GM23338 (cell line): ENCODE measurements around the gene CMSS1. TPM values are rescaled to one million over a fixed set of nuclear protein-coding genes. Genes with fewer than 3 reads are reported as not detected.

ENCODE experiments used
- ATAC-seq: fragments of 200-7000 bp; cut with Tn5 transposase; 3 replicates; pipeline ENCODE4 v1.9.1; 2020
- DNase-seq: peaks from one replicate; pipeline ENCODE4 v3.0.0-alpha.2; 2015; ENCODE audit warnings: low spot score
- H2AFZ ChIP-seq: fragments of 200-600 bp; sonication (generic); 2 replicates; pipeline ENCODE4 v1.8.0; 2016; ENCODE audit warnings: antibody characterized with exemption, mild to moderate bottlenecking, moderate library complexity
- H3F3A ChIP-seq: fragments of 200-600 bp; sonication (generic); replicated peaks from 2 replicates; pipeline ENCODE4 v1.8.0; 2017; ENCODE audit warnings: antibody characterized with exemption, mixed run types, low read depth
- H3K27ac ChIP-seq: fragments of 200-600 bp; sonication (generic); 2 replicates; pipeline ENCODE4 v1.6.1; 2016; ENCODE audit warnings: low read depth
- H3K27me3 ChIP-seq: fragments of 200-600 bp; sonication (generic); 2 replicates; pipeline ENCODE4 v1.8.0; 2016; ENCODE audit warnings: mild to moderate bottlenecking, mixed run types, moderate library complexity; ENCODE audit not compliant: insufficient read depth
- H3K36me3 ChIP-seq: fragments of 200-600 bp; sonication (generic); 2 replicates; pipeline ENCODE4 v1.8.0; 2016; ENCODE audit warnings: mild to moderate bottlenecking; ENCODE audit not compliant: insufficient read depth
- H3K4me1 ChIP-seq: fragments of 200-600 bp; sonication (generic); 2 replicates; pipeline ENCODE4 v1.8.0; 2016; ENCODE audit warnings: mild to moderate bottlenecking, moderate library complexity; ENCODE audit not compliant: insufficient read depth
- H3K4me2 ChIP-seq: fragments of 200-600 bp; sonication (generic); 2 replicates; pipeline ENCODE4 v1.7.1; 2017; ENCODE audit warnings: mixed run types
- H3K4me3 ChIP-seq: fragments of 200-600 bp; sonication (generic); 2 replicates; pipeline ENCODE4 v1.6.1; 2016; ENCODE audit warnings: mixed run types
- H3K79me2 ChIP-seq: fragments of 200-600 bp; sonication (generic); replicated peaks from 2 replicates; pipeline ENCODE4 v1.8.0; 2017; ENCODE audit warnings: mild to moderate bottlenecking; ENCODE audit not compliant: insufficient read depth
- H3K9me2 ChIP-seq: fragments of 200-600 bp; sonication (generic); 2 replicates; pipeline ENCODE4 v1.8.0; 2017; ENCODE audit not compliant: insufficient read depth
- H4K20me1 ChIP-seq: fragments of 200-600 bp; sonication (generic); replicated peaks from 2 replicates; pipeline ENCODE4 v1.8.0; 2017; ENCODE audit warnings: mild to moderate bottlenecking; ENCODE audit not compliant: insufficient read depth
- H3K27ac Mint-ChIP-seq: 2 replicates; pipeline ENCODE4 v1.8.0; 2020; ENCODE audit warnings: inconsistent platforms, mild to moderate bottlenecking, moderate library complexity, mixed read lengths
- H3K27me3 Mint-ChIP-seq: 3 replicates; pipeline ENCODE4 v1.8.0; 2022; ENCODE audit warnings: low read depth, mild to moderate bottlenecking, moderate library complexity, mixed read lengths, inconsistent platforms; ENCODE audit not compliant: insufficient read depth, poor library complexity
- H3K36me3 Mint-ChIP-seq: 3 replicates; pipeline ENCODE4 v1.8.0; 2021; ENCODE audit warnings: low read depth, mild to moderate bottlenecking, inconsistent platforms, moderate library complexity, mixed read lengths
- H3K4me1 Mint-ChIP-seq: 3 replicates; pipeline ENCODE4 v1.8.0; 2020; ENCODE audit warnings: mild to moderate bottlenecking, inconsistent platforms, mixed read lengths
- H3K4me3 Mint-ChIP-seq: 3 replicates; pipeline ENCODE4 v1.8.0; 2021; ENCODE audit warnings: moderate library complexity, mild to moderate bottlenecking, inconsistent platforms, mixed read lengths
- H3K9me3 Mint-ChIP-seq: 3 replicates; pipeline ENCODE4 v1.8.0; 2020; ENCODE audit warnings: moderate library complexity, mild to moderate bottlenecking, inconsistent platforms, mixed read lengths
- CREB1 ChIP-seq: fragments of 250-450 bp; sonication (Bioruptor Pico); IDR thresholded peaks from 2 replicates; pipeline ENCODE4 v1.5.0; 2020; ENCODE audit warnings: low read depth, mild to moderate bottlenecking, moderate library complexity
- EZH2phosphoT487 ChIP-seq: fragments of 200-600 bp; sonication (generic); IDR thresholded peaks from one replicate; pipeline ENCODE4 v1.8.1; 2018; ENCODE audit warnings: antibody characterized with exemption; ENCODE audit not compliant: unreplicated experiment
- POLR2AphosphoS5 ChIP-seq: IDR thresholded peaks from 2 replicates; pipeline ENCODE4 v1.6.1; 2016; ENCODE audit warnings: antibody characterized with exemption, low read depth
- ZNF331 ChIP-seq: fragments of 250-450 bp; sonication (Bioruptor Pico); IDR thresholded peaks from 2 replicates; pipeline ENCODE4 v1.5.0; 2020; ENCODE audit warnings: low read depth, mild to moderate bottlenecking, moderate library complexity
- polyA plus RNA-seq: library from polyadenylated mRNA; unstranded; fragments of >200 nt; fragmentation: Nextera tagmentation; extraction: Ambion mirVana; gene quantifications from 2 replicates; pipeline ENCODE4 v1.2.1, GENCODE V29; 2016
- total RNA-seq: library from RNA; depleted of rRNA; stranded (reverse); fragments of >200 nt; shearing (Covaris generic); gene quantifications from 2 replicates; pipeline ENCODE4 v1.2.3, GENCODE V29; 2014
- TF ChIP-seq, protein P1 (sequence below): IDR thresholded peaks from one replicate; pipeline ENCODE4 v1.6.1; 2018; ENCODE audit warnings: antibody characterized with exemption; ENCODE audit not compliant: unreplicated experiment
- TF ChIP-seq, protein P2 (sequence below): fragments of 250-450 bp; sonication (Bioruptor Pico); IDR thresholded peaks from 2 replicates; pipeline ENCODE4 v1.5.0; 2020; ENCODE audit warnings: mild to moderate bottlenecking, moderate library complexity

Gene CMSS1
- total and polyA plus RNA-seq, 2 experiments from 2014 or later: 39.4 to 187 TPM

DNA sequence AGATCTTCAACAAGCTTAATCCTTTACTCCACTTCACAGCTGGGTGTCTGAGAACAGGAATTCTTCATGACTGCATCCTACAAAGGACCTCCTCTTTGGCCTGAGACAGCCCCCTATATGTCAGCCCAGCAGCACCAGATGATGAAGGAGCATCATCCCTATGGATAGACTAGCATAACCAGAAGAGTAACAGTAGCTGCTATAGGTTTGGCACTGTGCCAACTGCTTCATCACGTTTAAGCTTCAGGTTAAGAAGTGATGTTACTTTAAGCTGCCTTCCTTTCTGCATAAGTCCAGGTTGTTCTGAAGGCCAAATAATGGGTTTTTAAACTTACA lies 50.6 kb downstream of the CMSS1 start:
- Mint-ChIP-seq H3K36me3 (no peaks in the 10 kb centered on the region), H3K4me3 (no peak overlapping the region), H3K9me3 (no peaks in the 10 kb centered on the region), H3K27me3 (peaks cover 11% of the 10 kb centered on the region), H3K27ac (no peak overlapping the region), H3K4me1 (peaks cover 25% of the 10 kb centered on the region; the same call in 2 of the 3 replicates)
- peaks cover 45% of the 10 kb centered on the region for H4K20me1 ChIP-seq
- H3K4me3 ChIP-seq: no peak overlapping the region
- TF ChIP-seq CREB1 (CRISPR knock-in tag) (no peak), EZH2phosphoT487 (no peak), POLR2AphosphoS5 (no peak), ZNF331 (CRISPR knock-in tag) (no peak)
- TF ChIP-seq, protein P1, sequence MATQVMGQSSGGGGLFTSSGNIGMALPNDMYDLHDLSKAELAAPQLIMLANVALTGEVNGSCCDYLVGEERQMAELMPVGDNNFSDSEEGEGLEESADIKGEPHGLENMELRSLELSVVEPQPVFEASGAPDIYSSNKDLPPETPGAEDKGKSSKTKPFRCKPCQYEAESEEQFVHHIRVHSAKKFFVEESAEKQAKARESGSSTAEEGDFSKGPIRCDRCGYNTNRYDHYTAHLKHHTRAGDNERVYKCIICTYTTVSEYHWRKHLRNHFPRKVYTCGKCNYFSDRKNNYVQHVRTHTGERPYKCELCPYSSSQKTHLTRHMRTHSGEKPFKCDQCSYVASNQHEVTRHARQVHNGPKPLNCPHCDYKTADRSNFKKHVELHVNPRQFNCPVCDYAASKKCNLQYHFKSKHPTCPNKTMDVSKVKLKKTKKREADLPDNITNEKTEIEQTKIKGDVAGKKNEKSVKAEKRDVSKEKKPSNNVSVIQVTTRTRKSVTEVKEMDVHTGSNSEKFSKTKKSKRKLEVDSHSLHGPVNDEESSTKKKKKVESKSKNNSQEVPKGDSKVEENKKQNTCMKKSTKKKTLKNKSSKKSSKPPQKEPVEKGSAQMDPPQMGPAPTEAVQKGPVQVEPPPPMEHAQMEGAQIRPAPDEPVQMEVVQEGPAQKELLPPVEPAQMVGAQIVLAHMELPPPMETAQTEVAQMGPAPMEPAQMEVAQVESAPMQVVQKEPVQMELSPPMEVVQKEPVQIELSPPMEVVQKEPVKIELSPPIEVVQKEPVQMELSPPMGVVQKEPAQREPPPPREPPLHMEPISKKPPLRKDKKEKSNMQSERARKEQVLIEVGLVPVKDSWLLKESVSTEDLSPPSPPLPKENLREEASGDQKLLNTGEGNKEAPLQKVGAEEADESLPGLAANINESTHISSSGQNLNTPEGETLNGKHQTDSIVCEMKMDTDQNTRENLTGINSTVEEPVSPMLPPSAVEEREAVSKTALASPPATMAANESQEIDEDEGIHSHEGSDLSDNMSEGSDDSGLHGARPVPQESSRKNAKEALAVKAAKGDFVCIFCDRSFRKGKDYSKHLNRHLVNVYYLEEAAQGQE: no peak
- TF ChIP-seq, protein P2, sequence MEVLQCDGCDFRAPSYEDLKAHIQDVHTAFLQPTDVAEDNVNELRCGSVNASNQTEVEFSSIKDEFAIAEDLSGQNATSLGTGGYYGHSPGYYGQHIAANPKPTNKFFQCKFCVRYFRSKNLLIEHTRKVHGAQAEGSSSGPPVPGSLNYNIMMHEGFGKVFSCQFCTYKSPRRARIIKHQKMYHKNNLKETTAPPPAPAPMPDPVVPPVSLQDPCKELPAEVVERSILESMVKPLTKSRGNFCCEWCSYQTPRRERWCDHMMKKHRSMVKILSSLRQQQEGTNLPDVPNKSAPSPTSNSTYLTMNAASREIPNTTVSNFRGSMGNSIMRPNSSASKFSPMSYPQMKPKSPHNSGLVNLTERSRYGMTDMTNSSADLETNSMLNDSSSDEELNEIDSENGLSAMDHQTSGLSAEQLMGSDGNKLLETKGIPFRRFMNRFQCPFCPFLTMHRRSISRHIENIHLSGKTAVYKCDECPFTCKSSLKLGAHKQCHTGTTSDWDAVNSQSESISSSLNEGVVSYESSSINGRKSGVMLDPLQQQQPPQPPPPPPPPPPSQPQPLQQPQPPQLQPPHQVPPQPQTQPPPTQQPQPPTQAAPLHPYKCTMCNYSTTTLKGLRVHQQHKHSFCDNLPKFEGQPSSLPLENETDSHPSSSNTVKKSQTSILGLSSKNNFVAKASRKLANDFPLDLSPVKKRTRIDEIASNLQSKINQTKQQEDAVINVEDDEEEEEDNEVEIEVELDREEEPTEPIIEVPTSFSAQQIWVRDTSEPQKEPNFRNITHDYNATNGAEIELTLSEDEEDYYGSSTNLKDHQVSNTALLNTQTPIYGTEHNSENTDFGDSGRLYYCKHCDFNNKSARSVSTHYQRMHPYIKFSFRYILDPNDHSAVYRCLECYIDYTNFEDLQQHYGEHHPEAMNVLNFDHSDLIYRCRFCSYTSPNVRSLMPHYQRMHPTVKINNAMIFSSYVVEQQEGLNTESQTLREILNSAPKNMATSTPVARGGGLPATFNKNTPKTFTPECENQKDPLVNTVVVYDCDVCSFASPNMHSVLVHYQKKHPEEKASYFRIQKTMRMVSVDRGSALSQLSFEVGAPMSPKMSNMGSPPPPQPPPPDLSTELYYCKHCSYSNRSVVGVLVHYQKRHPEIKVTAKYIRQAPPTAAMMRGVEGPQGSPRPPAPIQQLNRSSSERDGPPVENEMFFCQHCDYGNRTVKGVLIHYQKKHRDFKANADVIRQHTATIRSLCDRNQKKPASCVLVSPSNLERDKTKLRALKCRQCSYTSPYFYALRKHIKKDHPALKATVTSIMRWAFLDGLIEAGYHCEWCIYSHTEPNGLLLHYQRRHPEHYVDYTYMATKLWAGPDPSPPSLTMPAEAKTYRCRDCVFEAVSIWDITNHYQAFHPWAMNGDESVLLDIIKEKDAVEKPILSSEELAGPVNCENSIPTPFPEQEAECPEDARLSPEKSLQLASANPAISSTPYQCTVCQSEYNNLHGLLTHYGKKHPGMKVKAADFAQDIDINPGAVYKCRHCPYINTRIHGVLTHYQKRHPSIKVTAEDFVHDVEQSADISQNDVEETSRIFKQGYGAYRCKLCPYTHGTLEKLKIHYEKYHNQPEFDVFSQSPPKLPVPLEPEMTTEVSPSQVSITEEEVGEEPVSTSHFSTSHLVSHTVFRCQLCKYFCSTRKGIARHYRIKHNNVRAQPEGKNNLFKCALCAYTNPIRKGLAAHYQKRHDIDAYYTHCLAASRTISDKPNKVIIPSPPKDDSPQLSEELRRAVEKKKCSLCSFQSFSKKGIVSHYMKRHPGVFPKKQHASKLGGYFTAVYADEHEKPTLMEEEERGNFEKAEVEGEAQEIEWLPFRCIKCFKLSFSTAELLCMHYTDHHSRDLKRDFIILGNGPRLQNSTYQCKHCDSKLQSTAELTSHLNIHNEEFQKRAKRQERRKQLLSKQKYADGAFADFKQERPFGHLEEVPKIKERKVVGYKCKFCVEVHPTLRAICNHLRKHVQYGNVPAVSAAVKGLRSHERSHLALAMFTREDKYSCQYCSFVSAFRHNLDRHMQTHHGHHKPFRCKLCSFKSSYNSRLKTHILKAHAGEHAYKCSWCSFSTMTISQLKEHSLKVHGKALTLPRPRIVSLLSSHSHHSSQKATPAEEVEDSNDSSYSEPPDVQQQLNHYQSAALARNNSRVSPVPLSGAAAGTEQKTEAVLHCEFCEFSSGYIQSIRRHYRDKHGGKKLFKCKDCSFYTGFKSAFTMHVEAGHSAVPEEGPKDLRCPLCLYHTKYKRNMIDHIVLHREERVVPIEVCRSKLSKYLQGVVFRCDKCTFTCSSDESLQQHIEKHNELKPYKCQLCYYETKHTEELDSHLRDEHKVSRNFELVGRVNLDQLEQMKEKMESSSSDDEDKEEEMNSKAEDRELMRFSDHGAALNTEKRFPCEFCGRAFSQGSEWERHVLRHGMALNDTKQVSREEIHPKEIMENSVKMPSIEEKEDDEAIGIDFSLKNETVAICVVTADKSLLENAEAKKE (CRISPR knock-in tag): no peak
- H3K27ac ChIP-seq: no peak overlapping the region
- no peaks in the 10 kb centered on the region for H3K9me2 ChIP-seq
- peaks cover 67% of the 10 kb centered on the region for H3K27me3 ChIP-seq
- ATAC-seq (peak; percentile 91), DNase-seq (peak; percentile 67)
- no peaks in the 10 kb centered on the region for H3K36me3 ChIP-seq
- no peaks in the 10 kb centered on the region for H3K4me1 ChIP-seq
- no peak overlapping the region for H3K4me2 ChIP-seq
- no peak overlapping the region for H2AFZ ChIP-seq
- H3K79me2 ChIP-seq: no peaks in the 10 kb centered on the region; the same call in 1 of the 2 replicates
- H3F3A ChIP-seq: no peaks in the 10 kb centered on the region
